NCI-H2227 treated with DMSO at 0.1 percent for 48 hours (cell line): ENCODE measurements around the gene ZNF410.

Experiments
- DNase-seq: peaks from one replicate; lab custom pipeline; 2025; lab: John Stamatoyannopoulos, UW

The ZNF410 gene

DNA sequence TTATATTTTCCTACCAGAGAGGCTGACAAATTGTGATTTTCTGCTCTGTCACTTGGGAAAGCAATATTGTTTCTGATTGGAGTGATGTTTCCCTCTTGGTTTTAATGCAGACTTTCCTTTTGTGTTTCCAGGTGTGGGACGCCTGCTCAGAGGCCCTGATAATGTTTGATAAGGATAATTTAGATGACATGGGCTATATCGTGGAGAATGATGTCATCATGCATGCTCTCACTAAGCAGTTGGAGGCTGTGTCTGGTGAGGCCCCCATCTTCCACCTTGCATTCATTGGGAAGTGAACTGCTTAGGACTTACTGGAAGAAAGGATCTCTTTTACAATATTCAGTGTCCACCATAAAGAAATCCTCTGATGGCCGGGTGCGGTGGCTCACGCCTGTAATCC is 69.0 kb downstream of the ZNF410 start:
- DNase-seq: no peak

DNA sequence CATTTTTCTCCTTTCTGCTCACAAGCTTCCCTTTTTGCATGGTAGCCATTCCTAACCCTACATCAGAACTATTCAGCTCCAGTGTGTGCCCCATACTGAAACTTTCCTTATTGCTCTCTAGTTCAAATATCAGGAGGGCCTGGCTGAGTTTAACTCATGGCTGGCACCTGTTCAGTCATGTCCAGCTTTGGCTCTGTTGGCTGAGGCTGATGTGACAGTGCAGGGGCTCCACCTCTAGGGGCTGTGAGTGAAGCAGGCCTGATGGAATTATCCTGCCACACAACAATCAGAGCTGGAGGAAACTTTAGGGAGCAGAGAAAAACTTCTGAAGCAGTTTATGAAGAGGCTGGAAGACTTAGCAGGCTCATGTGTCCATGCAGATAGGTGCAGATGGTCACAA is 71.9 kb downstream of the ZNF410 start:
- no peak for DNase-seq

DNA sequence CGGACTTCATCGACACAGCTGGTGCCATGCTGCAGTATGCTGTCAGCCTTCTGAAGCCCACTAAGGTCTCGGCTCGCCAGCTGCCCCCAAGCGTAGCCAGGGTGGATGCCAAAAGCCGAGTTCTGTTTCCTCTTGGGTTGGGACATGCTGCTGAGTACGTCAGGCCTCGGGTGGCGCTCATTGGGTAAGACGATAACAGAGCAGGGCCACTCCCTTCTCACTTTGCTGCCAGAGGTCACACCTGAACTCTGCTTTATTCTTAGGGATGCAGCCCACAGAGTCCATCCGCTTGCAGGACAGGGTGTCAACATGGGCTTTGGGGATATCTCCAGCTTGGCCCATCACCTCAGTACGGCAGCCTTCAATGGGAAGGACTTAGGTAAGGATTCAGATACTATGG is 74.5 kb downstream of the ZNF410 start:
- no peak for DNase-seq

DNA sequence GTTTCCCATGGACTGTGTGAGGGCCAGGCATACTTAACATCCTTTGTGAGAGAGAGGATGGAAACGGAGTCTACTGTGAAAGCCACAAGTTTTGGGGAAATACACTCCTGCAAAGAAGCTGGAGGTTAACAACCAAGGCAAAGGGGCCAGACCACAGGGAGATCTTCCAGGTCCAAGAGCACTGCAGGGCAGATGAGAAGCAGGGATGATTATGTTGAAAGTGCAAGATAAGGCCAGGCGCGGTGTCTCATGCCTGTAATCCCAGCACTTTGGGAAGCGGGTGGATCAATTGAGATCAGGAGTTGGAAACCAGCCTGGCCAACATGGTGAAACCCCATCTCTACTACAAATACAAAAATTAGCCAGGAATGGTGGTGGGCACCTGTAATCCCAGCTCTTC is 78.6 kb downstream of the ZNF410 start:
- DNase-seq: no peak

DNA sequence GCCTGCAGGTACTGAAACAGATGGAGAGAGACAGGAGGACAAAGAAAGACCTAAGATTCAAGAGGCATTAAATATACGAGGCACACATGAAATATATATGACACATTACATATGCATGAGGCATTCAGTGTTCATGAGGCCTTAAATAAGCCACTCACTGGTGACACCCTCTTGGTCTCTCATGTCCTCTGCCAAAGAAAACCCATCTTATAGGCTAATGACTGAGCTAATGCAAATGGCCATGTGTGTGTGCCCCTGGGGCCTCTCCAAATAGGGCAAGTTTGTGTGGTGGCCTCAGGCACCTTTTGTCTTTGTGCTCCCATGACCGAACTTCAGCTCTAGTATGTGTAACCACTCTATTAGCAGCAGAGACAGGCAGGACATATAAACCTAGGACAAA is 82.2 kb downstream of the ZNF410 start:
- DNase-seq: no peak

DNA sequence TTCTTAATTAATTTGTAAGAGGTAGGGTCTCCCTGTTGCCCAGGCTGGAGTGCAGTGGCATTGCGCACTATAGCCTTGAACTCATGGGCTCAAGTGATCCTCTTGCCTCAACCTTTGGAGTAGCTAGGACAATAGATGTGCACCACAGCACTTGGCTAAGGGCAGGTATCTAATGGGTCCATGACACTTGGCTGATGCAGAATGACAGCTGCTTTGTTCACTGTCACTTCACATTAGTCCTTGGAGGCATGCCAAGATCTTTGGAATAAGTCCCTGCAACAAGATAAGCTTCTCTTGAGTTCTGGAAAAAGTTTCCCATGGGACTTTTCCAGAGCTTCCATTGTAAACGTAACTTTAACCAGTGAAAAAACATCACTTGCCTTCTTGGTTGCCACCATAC is 86.8 kb downstream of the ZNF410 start:
- no peak for DNase-seq

DNA sequence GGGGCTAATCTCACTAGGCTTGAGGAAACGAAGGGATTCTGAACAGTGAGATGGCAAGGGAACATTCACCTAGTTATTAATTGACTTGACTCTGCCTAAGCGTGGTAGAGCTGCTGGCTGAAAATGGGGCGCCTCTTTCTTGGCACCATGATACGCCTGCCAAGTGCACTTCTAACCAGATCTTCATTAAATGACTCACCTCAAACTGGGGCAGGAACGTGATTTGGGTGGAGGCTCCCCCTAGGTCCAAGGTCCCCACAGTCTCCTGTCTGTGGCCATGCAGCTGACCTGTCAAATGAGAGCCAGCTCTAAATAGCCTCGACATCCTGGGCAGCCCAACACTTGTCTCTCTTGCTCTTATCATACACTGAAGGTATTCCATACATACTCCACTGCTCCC is 89.5 kb downstream of the ZNF410 start:
- DNase-seq: no peak

DNA sequence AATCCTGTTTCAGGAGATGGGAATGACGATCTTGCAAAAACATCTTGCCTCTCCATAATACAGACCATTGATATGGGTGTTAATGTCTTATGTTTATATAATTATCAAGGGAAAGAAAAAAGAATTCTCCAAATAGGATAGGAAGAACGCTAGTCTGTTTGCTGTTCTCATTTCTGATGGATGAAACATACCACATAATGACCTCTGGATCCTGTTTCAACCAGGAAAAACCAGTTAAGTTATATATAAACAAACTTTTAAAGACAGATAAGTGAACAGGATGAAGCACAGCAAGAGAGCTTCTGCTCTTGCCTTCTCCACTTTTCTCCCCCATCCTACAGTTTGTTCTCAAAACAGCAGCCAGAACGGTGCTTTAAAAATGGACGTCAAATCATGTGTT is 91.2 kb downstream of the ZNF410 start:
- DNase-seq: no peak
